Upper lobe of left lung (tissue), 6 donors: ENCODE measurements around the gene OLAH. TPM values are rescaled to one million over a fixed set of nuclear protein-coding genes. Genes with fewer than 3 reads are reported as not detected.

Source experiments
- total RNA-seq, 6 donors: library from RNA; depleted of rRNA in 4 of 6; stranded (reverse); fragments of >200 nt in 4 of 6; gene quantifications; one replicate each; pipeline versions ENCODE4 v1.1.0 to v1.2.1, GENCODE V29; 2016 to 2021
- donor health status: DM: no; HTN: no; CAD: no; lungs with moderate emphysema.
- donor health status: DM: no; HTN: yes; CAD: no; lungs with severe emphysema.

OLAH gene
- total RNA-seq, 6 donors from 2014 or later = 1.1 to 5.6 (median 2.4) TPM

Other genes starting within 250 kb of the OLAH start
- gene CDNF, start 205.9 kb upstream of the OLAH start, total RNA-seq = 10 to 100 TPM in 1 of 6 donors, 1 to 10 TPM in 3, under 1 TPM in 2; 0.89 to 34.6 (median 1.7) TPM
- 10 to 100 TPM in 2 of 6 donors, 1 to 10 TPM in 4; 4.3 to 14.7 (median 9.4) TPM for gene HSPA14, start 205.6 kb upstream of the OLAH start, total RNA-seq
- gene MSANTD7, start 205.6 kb upstream of the OLAH start, total RNA-seq = 10 to 100 TPM in 1 of 6 donors, 1 to 10 TPM in 5; 5.9 to 13.9 (median 7.5) TPM
- gene SUV39H2, start 165.1 kb upstream of the OLAH start, total RNA-seq = 1 to 10 TPM; 1.6 to 4.9 (median 3.7) TPM
- 10 to 100 TPM in 5 of 6 donors, 1 to 10 TPM in 1; 8.8 to 19.9 (median 10.9) TPM for gene DCLRE1C, start 89.8 kb upstream of the OLAH start, total RNA-seq
- gene MEIG1, start 84.6 kb upstream of the OLAH start, total RNA-seq = 1 to 10 TPM in 1 of 6 donors, under 1 TPM in 1, not detected in 4; 0.44 to 2.0 TPM
- gene ACBD7, start 44.8 kb downstream of the OLAH start, total RNA-seq = 1 to 10 TPM in 1 of 6 donors, under 1 TPM in 3, not detected in 2; 0.46 to 2.4 (median 0.83) TPM
- 10 to 100 TPM in 5 of 6 donors, 1 to 10 TPM in 1; 6.4 to 27.2 (median 13.6) TPM for gene RPP38, start 53.4 kb downstream of the OLAH start, total RNA-seq
- 10 to 100 TPM in 1 of 6 donors, 1 to 10 TPM in 5; 6.4 to 12.0 (median 8.6) TPM for gene NMT2, start 124.8 kb downstream of the OLAH start, total RNA-seq